GM12801 (cell line): ENCODE measurements around the gene TMEM100.

Experiments
- TF ChIP-seq, protein P1 (sequence below): IDR thresholded peaks from one replicate; pipeline ENCODE4 v1.5.1; 2011; ENCODE audit warnings: control low read depth; ENCODE audit not compliant: insufficient read length; ENCODE audit errors: extremely low read depth

Gene TMEM100

DNA sequence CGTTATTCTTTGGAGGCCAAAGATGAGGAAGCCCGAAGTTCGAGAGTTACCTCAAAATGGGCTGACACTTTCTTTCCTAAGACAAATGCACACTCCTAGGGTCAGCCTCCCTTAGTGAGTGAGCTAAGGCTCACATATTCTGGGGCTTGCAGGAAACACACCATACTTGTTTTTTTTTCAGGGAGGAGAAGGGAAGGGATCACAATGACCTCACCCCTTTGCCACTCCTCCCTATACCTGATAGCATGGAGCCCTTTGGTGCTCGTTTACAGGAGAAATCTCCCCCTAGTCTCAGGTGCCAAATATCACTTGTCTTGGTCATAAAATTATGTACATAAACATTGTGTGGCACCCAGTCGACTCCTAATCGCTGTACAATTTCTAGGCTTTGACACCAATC, 4.6 kb upstream of the TMEM100 start:
- TF ChIP-seq, protein P1, sequence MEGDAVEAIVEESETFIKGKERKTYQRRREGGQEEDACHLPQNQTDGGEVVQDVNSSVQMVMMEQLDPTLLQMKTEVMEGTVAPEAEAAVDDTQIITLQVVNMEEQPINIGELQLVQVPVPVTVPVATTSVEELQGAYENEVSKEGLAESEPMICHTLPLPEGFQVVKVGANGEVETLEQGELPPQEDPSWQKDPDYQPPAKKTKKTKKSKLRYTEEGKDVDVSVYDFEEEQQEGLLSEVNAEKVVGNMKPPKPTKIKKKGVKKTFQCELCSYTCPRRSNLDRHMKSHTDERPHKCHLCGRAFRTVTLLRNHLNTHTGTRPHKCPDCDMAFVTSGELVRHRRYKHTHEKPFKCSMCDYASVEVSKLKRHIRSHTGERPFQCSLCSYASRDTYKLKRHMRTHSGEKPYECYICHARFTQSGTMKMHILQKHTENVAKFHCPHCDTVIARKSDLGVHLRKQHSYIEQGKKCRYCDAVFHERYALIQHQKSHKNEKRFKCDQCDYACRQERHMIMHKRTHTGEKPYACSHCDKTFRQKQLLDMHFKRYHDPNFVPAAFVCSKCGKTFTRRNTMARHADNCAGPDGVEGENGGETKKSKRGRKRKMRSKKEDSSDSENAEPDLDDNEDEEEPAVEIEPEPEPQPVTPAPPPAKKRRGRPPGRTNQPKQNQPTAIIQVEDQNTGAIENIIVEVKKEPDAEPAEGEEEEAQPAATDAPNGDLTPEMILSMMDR = no peak

DNA sequence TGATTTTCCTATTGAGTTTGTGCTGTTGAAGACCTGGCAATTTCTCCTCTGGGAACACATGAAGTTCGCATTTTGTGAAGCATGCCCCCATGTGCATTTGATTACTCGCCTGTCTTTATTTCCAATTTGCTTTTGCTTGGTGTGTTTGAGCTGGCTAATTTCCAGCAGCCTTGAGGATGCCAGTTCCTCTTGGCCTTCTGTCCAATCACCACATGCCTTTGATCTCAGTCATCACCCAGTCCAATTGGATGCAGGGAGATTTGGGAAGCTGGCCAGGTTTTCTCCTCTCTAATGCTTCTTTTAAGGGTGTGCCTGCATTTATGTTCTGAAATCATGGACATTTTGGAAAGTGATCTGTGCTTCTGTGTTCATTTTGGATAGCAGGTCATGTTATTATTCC, 3.8 kb upstream of the TMEM100 start:
- TF ChIP-seq, protein P1 = no peak

DNA sequence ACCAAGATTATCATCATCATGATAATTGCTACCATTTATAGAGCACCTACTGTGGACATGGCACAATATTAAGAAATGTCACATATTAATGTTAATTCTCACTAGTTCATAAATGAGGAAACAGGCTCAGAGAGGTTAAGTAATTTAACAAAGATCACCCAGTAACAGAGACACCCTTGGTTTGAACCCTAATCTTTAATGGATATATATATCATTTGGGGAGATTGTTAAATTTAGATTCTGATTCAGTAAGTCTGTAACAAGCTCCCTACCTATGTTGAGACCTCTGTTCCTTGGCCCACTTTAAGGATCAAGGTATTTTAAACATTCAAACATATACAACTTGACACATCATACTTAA, 804 bp upstream of the TMEM100 start:
- TF ChIP-seq, protein P1 = no peak

GRCh38 chr17:55722016-55722736, 488 bp downstream of the TMEM100 start:
- TF ChIP-seq, protein P1 = no peak

DNA sequence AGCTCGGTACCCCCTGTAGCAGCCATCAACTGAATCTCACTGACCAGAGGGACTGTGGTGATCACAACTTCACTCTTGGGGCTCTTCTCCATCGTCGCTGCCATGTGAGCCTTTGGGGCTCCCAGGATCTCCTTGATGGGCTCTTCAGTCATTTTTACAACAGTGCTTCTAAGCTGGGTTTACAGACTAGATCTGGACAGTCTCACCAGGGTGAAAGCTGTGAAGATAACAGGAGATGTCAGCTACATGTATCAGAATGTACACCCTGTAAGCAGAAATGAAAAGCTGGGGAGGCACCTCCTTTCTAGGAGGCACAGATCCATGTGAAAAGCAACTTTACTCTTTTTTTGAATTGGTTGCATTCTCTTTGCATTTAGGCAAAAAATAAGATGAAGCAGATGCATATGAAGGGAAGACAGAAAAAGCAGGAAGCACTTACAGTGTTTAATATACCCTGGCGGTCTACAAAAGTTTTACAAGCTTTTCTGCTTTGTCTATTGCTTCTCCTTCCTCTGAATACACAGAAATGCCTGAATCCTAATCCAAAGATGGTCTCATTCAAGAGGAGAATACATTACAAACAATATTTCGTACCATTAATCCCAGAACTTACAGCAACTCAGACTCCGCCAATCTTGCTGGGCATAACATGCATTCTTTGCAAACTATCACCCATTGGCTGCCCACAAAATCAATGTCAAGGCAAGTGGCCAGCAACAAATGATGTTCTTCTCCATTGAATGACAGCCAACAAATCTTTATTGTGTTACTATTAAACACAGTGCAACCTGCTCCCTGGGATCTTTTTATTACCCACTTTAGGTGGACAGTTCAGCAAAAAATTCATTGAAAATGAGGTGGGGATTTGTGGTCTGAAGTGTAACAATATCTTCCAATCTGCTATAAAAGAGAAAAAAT, 1.5 kb downstream of the TMEM100 start:
- TF ChIP-seq, protein P1 = no peak

- TF ChIP-seq, protein P1 = no peak
Observed at GRCh38 chr17:55717898-55718735, 4.5 kb downstream of the TMEM100 start.

DNA sequence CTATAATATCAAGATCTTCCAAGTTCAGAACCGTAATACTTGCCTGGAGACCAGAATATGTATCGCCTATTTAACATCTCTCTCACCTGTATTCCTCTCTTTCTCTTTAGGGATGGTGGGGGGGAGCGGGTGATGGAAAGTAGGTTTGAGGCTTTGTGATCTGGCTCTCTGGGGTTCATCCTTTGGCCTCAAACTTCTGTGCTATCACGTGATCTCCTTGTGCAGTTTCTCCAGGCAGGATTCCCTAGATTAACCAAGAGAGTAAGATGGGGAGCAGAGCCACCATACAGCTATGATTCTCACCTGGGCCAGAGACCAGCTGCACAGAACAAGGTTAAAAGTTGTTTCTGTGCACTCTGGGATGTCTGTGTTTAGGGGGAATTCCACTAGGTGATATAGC, 5.2 kb downstream of the TMEM100 start:
- TF ChIP-seq, protein P1 = no peak
